Measurements from ENCODE around the gene TEAD1.

GRCh38 chr11:12790861-12791616 is 116.8 kb downstream of the TEAD1 start:
- TF ChIP-seq CTCF (IDR thresholded peaks at IDR 0.05 in 2 of 3, conservative IDR thresholded peaks at IDR 0.05 in 1 of 3; ENCODE audit: control insufficient read depth in 2 of 3, extremely low read depth in 1 of 3, insufficient read depth in 1 of 3, low read depth in 3 of 3, low read length in 3 of 3) (no peak), USF2 (IDR thresholded peaks at IDR 0.05; ENCODE audit: borderline replicate concordance, low read depth, low read length) (no peak), SMC3 (IDR thresholded peaks at IDR 0.05; ENCODE audit: borderline replicate concordance, low read length) (no peak), EP300 (IDR thresholded peaks at IDR 0.05; ENCODE audit: borderline replicate concordance in 1 of 2, control insufficient read depth in 1 of 2, low read depth in 2 of 2, low read length in 2 of 2) (no peak), SIX5 (IDR thresholded peaks at IDR 0.05; ENCODE audit: low read depth, low read length, severe bottlenecking) (no peak), EGR1 (IDR thresholded peaks at IDR 0.05; ENCODE audit: borderline replicate concordance in 1 of 2, low read depth in 2 of 2, low read length in 2 of 2) (no peak), SPI1 (IDR thresholded peaks at IDR 0.05; ENCODE audit: borderline replicate concordance, insufficient read depth, low read depth, low read length) (no peak), ZNF274 (IDR thresholded peaks at IDR 0.05; ENCODE audit: insufficient read depth, insufficient read length) (no peak)
